ENCODE data around the gene KRT77.

- TF ChIP-seq POLR2A (IDR thresholded peaks at IDR 0.05) = no peak
- TF ChIP-seq CTCF (IDR thresholded peaks at IDR 0.05) = no peak
- no peak for TF ChIP-seq POLR2AphosphoS5 (IDR thresholded peaks at IDR 0.05)
Observed at GRCh38 chr12:52687497-52688385, 15.6 kb downstream of the KRT77 start.

Measured in sigmoid colon (tissue), 4 donors.